ENCODE data around the gene C1orf74.

DNA sequence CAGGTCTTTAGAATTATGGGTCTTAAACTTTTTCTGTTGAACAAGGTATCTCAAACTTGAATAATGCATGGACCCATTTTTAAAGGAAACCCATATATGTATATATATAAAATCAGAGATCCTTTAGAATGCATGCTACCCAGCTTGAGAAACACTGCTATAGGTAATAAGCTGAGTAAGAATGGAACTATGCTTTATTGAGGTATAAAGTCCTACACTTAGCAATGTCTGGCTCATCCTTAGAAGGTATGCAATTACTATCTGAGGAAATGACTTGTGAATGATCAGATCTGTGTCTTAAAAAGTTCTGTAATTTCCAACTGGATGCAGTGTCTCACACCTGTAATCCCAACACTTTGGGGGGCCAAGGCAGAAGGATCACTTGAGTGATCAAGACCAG is 17.3 kb downstream of the C1orf74 start:
- TF ChIP-seq SUZ12 (IDR thresholded peaks at IDR 0.05; ENCODE audit: extremely low read depth, insufficient read depth, insufficient read length), result no peak
- TF ChIP-seq YY1 (IDR thresholded peaks at IDR 0.05; ENCODE audit: insufficient read depth, insufficient read length), result no peak

All from NT2/D1 (cell line).